ENCODE measurements around the gene CELSR3.

DNA sequence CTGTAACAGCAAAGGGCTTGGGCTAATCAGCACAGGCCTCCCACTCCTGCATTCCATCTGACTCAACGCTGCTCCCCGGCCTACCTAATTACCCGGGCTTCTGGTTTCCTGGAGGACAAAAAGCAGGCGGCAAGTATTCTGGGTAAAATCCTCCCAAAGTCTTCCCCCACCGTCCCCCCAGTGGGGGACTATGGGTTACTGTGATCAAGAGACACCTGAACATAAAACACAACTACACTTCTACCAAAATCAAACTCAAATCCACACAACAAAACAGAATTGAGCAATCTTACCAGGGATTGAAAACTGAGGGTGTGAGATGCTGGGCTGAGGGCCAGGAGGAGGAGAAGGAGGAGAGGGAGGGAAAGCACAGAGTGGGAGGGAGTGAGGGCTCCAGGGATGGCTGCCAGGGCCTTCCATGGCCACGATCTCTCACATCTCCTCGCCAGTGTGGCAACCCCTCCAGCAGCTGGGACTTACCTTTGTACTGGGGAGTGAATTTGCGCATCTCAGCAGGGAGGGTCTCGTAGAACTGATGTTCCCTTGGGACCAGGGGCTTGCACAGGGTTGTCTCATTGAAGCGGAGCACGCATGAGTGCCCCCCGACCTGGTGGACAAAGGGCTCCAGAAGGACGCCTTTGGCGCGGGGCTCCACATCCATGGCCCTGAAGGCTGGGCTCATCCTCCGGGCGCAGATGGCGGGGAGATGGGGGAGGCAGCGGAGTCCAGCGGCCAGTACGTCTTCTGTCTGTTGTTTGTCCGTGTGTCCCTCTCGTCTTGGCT lies 32.1 kb upstream of the CELSR3 start:
- TF ChIP-seq CTCF (IDR thresholded peaks at IDR 0.05) (no peak), POLR2A (IDR thresholded peaks at IDR 0.05) (peak in 1 of 4 donors; percentile 2), EP300 (IDR thresholded peaks at IDR 0.05) (no peak)
